Chondrocyte (in vitro differentiated cells): ENCODE results near the gene PIEZO2. TPM values are rescaled to one million over a fixed set of nuclear protein-coding genes. Genes with fewer than 3 reads are reported as not detected.
A peak's percentile ranks its signal among the peaks of the same experiment; 100 is the strongest.
"Not testable (repeated sequence)": the region's sequence is repeated elsewhere in the genome, so short reads cannot be mapped to it uniquely, and the experiment has no call there.

Experiments
- DNase-seq: peaks from one replicate; pipeline ENCODE4 v3.0.0; 2021; ENCODE audit warnings: mixed read lengths, low spot score
- H3K27ac Mint-ChIP-seq: one replicate; pipeline ENCODE4 v1.8.0; 2021; ENCODE audit warnings: mild to moderate bottlenecking, moderate library complexity, mixed read lengths; ENCODE audit not compliant: unreplicated experiment
- H3K27me3 Mint-ChIP-seq: 2 replicates; pipeline ENCODE4 v1.8.0; 2021; ENCODE audit warnings: low read depth, mixed read lengths
- H3K36me3 Mint-ChIP-seq: 2 replicates; pipeline ENCODE4 v1.8.0; 2021; ENCODE audit warnings: low read depth, mixed read lengths
- H3K4me1 Mint-ChIP-seq: 2 replicates; pipeline ENCODE4 v1.8.0; 2021; ENCODE audit warnings: low read depth, mild to moderate bottlenecking, mixed read lengths
- H3K4me3 Mint-ChIP-seq: one replicate; pipeline ENCODE4 v1.8.0; 2021; ENCODE audit warnings: mild to moderate bottlenecking, moderate library complexity, mixed read lengths; ENCODE audit not compliant: unreplicated experiment
- H3K9me3 Mint-ChIP-seq: 2 replicates; pipeline ENCODE4 v1.8.0; 2021; ENCODE audit warnings: low read depth, mixed read lengths
- long read RNA-seq: library from polyadenylated mRNA; stranded (forward); transcript quantifications from one replicate; pipeline ENCODE4 v2.0.0, GENCODE V29; 2021
- total RNA-seq: library from RNA; stranded (reverse); gene quantifications from 3 replicates; pipeline ENCODE4 v1.2.1, GENCODE V29; 2021
- TF ChIP-seq, protein P1 (sequence below): fragments of 200-600 bp; sonication (generic); IDR thresholded peaks from 2 replicates; pipeline ENCODE4 v1.5.0; 2021; ENCODE audit warnings: antibody characterized with exemption, mild to moderate bottlenecking, moderate library complexity

PIEZO2 gene
- 115 to 147 TPM (median 142 TPM) in 3 replicates for total RNA-seq
- long read RNA-seq, full-length matches to known transcripts, result 7 of 56 reads
- long read RNA-seq, partial matches to known transcripts, result 36 of 56 reads
- long read RNA-seq, other reads (novel, unspliced or antisense), result 13 of 56 reads

DNA sequence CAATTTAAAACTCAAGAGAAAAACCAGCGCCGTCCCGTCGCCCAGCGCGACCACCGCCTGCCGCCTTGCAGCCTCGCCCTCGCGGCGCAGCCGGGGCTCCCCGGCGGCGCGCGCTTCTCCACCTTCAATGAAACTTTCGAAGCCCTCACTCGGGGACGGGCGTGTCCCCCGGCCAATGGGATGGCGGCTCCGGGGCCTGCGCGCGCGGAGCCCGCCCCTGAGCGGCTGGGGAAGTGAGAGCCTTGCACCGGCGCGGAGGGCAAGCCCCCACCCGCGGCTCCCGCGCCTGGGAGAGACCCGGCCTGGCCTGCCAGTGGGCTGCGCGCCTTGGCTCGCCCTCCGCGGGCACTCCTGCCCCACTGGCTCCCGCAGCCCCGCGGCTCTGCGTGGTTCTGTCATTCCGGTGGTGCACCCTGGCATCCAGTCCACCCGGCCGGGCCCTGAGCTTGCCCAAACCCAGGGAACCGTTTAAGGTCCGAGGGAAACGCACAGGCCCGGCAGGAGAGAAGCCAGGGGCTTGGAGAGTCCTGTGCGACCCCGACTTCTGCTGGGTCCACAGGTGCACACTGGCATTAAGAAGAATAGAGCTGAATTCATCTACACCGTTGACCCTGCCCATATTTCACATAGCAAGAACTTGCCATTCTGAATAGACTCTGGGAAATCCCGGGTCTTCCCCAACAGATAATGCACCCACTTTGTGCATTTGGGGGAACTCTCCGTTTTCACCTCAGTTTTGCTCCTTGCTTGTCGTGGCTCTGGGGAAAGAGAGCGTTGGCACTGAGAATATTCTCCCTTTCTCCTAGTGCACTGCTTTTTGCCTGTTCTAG is at the start of gene PIEZO2:
Gene PIEZO2, minus strand, starts transcription at position 129 of the 830 bp plus-strand sequence. CDS start 981 bp downstream, outside the sequence.
- peak within 1 kb of the TSS; percentile 58 for H3K27ac Mint-ChIP-seq
- no peak for DNase-seq

DNA sequence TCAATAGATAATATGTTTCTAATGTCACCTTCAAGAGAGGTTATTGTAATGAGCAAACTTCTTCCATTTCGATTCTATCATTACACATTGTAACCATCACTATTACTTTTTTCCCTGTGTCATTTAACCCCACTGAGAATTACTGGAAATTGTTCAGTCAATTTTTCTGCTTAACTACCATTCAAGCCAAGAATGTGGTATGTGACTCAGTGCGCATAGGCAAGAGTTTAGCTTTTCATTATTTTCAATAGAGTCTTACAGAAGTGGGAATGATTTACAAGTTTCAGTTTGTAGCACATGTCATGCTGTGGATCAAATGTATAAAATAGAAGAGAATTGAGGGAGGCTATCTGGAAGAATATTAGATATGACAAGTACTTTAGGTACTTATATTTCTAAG is 34.3 kb upstream of the PIEZO2 start:
- H3K4me3 Mint-ChIP-seq, result no peak overlapping the region
- DNase-seq, result no peak
- no peaks in the 10 kb centered on the region for H3K36me3 Mint-ChIP-seq
- peaks cover 22% of the 10 kb centered on the region for H3K4me1 Mint-ChIP-seq
- H3K9me3 Mint-ChIP-seq, result no peaks in the 10 kb centered on the region
- H3K27ac Mint-ChIP-seq, result no peak overlapping the region
- H3K27me3 Mint-ChIP-seq, result no peaks in the 10 kb centered on the region
- TF ChIP-seq, protein P1, sequence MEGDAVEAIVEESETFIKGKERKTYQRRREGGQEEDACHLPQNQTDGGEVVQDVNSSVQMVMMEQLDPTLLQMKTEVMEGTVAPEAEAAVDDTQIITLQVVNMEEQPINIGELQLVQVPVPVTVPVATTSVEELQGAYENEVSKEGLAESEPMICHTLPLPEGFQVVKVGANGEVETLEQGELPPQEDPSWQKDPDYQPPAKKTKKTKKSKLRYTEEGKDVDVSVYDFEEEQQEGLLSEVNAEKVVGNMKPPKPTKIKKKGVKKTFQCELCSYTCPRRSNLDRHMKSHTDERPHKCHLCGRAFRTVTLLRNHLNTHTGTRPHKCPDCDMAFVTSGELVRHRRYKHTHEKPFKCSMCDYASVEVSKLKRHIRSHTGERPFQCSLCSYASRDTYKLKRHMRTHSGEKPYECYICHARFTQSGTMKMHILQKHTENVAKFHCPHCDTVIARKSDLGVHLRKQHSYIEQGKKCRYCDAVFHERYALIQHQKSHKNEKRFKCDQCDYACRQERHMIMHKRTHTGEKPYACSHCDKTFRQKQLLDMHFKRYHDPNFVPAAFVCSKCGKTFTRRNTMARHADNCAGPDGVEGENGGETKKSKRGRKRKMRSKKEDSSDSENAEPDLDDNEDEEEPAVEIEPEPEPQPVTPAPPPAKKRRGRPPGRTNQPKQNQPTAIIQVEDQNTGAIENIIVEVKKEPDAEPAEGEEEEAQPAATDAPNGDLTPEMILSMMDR, result no peak

More for the DNA sequence above, at the start of gene PIEZO2:
- peak within 1 kb of the TSS; percentile 79 for H3K4me3 Mint-ChIP-seq
- peaks cover 2% of the 10 kb centered on the region for H3K36me3 Mint-ChIP-seq
- no peaks in the 10 kb centered on the region for H3K9me3 Mint-ChIP-seq
- no peaks in the 10 kb centered on the region for H3K27me3 Mint-ChIP-seq
- peaks cover 53% of the 10 kb centered on the region for H3K4me1 Mint-ChIP-seq
- TF ChIP-seq, protein P1, result peak; percentile 12

DNA sequence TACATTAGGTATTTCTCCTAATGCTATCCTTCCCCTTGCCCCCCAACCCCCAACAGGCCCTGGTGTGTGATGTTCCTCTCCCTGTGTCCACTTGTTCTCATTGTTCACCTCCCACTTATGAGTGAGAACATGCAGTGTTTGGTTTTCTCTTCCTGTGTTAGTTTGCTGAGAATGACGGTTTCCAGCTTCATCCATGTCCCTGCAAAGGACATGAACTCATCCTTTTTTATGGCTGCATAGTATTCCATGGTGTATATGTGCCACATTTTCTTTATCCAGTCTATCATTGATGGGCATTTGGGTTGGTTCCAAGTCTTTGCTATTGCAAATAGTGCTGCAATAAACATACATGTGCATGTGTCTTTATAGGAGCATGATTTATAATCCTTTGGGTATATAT is 32.3 kb upstream of the PIEZO2 start:
- Mint-ChIP-seq H3K4me1 (peaks cover 41% of the 10 kb centered on the region), H3K27ac (peak overlapping the region; percentile 22)
- not testable (repeated sequence) for H3K9me3 Mint-ChIP-seq, H3K36me3 Mint-ChIP-seq, DNase-seq, H3K27me3 Mint-ChIP-seq, H3K4me3 Mint-ChIP-seq

DNA sequence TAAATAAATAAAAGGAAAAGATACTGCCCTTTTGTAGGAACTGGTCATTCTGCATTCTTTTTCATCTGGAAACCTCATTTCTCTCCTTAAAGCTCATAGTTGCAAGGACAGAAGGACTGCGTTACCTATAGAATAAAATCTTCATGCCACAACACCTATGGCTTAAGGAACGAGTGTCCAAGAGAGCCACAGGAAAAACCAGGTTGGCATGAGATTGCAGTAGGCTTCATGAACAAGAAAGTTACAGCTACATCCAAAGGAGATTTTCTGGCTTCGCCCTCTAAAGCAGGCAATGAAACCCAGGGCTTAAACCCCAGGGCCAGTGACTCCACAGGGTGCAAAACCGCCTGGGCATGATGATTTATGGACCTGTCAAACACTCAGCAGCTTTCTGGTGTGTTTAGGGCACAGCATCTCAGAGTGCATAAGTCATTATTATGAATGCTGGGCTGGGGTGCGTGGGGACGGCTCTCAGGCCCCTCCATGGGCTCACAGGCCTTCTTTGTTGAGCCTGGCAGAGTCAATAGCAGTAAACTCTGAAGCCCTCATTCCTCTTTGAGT is 30.7 kb upstream of the PIEZO2 start:
- Mint-ChIP-seq H3K27ac (peak overlapping the region; percentile 74), H3K9me3 (no peaks in the 10 kb centered on the region), H3K36me3 (no peaks in the 10 kb centered on the region), H3K27me3 (no peaks in the 10 kb centered on the region), H3K4me3 (no peak overlapping the region), H3K4me1 (peaks cover 57% of the 10 kb centered on the region)
- TF ChIP-seq, protein P1, result no peak
- no peak for DNase-seq

DNA sequence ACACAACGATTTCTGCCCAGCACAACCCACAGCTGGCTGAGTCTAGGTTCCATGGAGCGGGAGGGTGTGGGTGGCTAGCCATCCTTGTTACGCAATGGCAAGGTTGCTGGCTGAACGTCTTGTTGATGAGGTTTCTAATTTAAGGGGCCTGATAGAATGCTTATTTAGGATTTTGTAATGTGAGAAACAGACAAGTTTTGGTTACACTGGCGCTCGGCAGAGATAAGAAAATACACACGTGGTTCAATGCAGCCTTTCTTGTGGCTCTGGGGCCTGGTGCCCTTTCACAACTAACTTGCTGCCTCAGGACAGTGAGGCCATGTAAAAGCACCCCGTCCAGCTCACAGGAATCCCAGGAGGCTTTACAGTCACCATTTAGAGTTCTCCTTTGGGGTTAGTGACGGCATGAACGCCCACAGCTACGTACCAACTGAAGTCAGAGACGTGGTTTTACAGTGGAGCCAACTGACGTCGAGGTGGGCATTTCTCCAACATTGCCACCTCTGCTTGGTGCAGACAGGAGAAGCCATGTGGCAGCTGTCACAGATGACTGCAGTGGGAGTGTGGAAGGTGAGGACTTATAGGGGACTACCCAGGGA is 29.7 kb upstream of the PIEZO2 start:
- H3K36me3 Mint-ChIP-seq, result no peaks in the 10 kb centered on the region
- peaks cover 63% of the 10 kb centered on the region for H3K4me1 Mint-ChIP-seq
- H3K27me3 Mint-ChIP-seq, result no peaks in the 10 kb centered on the region
- H3K27ac Mint-ChIP-seq, result peak overlapping the region; percentile 30
- no peak overlapping the region for H3K4me3 Mint-ChIP-seq
- DNase-seq, result no peak
- TF ChIP-seq, protein P1, result no peak
- no peaks in the 10 kb centered on the region for H3K9me3 Mint-ChIP-seq
